Urinary bladder (tissue), 4 donors: ENCODE measurements around the gene C1orf226. TPM values are rescaled to one million over a fixed set of nuclear protein-coding genes. Genes with fewer than 3 reads are reported as not detected.

Experiments
- DNase-seq: peaks from one replicate; pipeline ENCODE4 v3.0.0-alpha.2; 2015; ENCODE audit errors: extremely low spot score
- H3K27ac ChIP-seq: one replicate; pipeline ENCODE4 v1.5.1; 2013; ENCODE audit warnings: low read depth, mild to moderate bottlenecking, moderate library complexity
- H3K36me3 ChIP-seq: one replicate; pipeline ENCODE4 v1.6.1; 2013; ENCODE audit warnings: mild to moderate bottlenecking, moderate library complexity; ENCODE audit not compliant: insufficient read depth
- H3K4me1 ChIP-seq: one replicate; pipeline ENCODE4 v1.6.1; 2013; ENCODE audit warnings: mild to moderate bottlenecking, moderate library complexity; ENCODE audit not compliant: insufficient read depth
- H3K4me3 ChIP-seq: one replicate; pipeline ENCODE4 v1.5.1; 2013; ENCODE audit warnings: low read depth, low read length
- WGBS: extraction: QIAGEN DNeasy Blood & Tissue Kit; methylation state at CpG from one replicate; pipeline ENCODE4 v1.1.7; 2013; 5-methylcytosine and 5-hydroxymethylcytosine counted together
- polyA plus RNA-seq: library from polyadenylated mRNA; stranded (reverse); fragments of 200-250 nt; gene quantifications from one replicate; pipeline ENCODE4 v1.2.3, GENCODE V29; 2013
- total RNA-seq: library from RNA; depleted of rRNA; stranded (reverse); fragments of >200 nt; gene quantifications from one replicate; pipeline ENCODE4 v1.2.3, GENCODE V29; 2014
- donor health status: healthy with polysubstance abuse.
- donor health status: healthy.

The C1orf226 gene
- total and polyA plus RNA-seq, 2 donors, result 1.4 to 2.2 TPM

GRCh38 chr1:162384116-162384515 lies 2.6 kb downstream of the C1orf226 start:
- no peak overlapping the region for H3K27ac ChIP-seq
- no peaks in the 10 kb centered on the region for H3K36me3 ChIP-seq
- WGBS, result 96% methylated on average over 6 of the region's 6 CpGs
- DNase-seq, result no peak
- H3K4me3 ChIP-seq, result no peak overlapping the region
- H3K4me1 ChIP-seq, result no peaks in the 10 kb centered on the region

- no peak for DNase-seq
- no peaks in the 10 kb centered on the region for H3K4me1 ChIP-seq
- H3K36me3 ChIP-seq, result no peaks in the 10 kb centered on the region
- no peak overlapping the region for H3K27ac ChIP-seq
- WGBS, result 97% methylated on average over 10 of the region's 10 CpGs
- no peak overlapping the region for H3K4me3 ChIP-seq
Measured at GRCh38 chr1:162384601-162385279, 3.2 kb downstream of the C1orf226 start.

GRCh38 chr1:162385280-162385623 lies 3.7 kb downstream of the C1orf226 start:
- H3K27ac ChIP-seq, result no peak overlapping the region
- WGBS, result 90% methylated on average over 3 of the region's 3 CpGs
- no peak overlapping the region for H3K4me3 ChIP-seq
- H3K4me1 ChIP-seq, result no peaks in the 10 kb centered on the region
- no peak for DNase-seq
- H3K36me3 ChIP-seq, result no peaks in the 10 kb centered on the region

GRCh38 chr1:162385702-162386101 lies 4.2 kb downstream of the C1orf226 start:
- no peak overlapping the region for H3K27ac ChIP-seq
- H3K4me1 ChIP-seq, result no peaks in the 10 kb centered on the region
- 97% methylated on average over 3 of the region's 3 CpGs for WGBS
- H3K4me3 ChIP-seq, result no peak overlapping the region
- no peak for DNase-seq
- no peaks in the 10 kb centered on the region for H3K36me3 ChIP-seq

GRCh38 chr1:162386292-162387225 lies 5.0 kb downstream of the C1orf226 start:
- no peak overlapping the region for H3K27ac ChIP-seq

GRCh38 chr1:162387226-162388082 lies 5.9 kb downstream of the C1orf226 start:
- DNase-seq, result no peak
- Histone ChIP-seq H3K36me3 (no peaks in the 10 kb centered on the region), H3K4me3 (no peak overlapping the region), H3K27ac (no peak overlapping the region), H3K4me1 (no peaks in the 10 kb centered on the region)
- 75% methylated on average over 20 of the region's 20 CpGs for WGBS

More at GRCh38 chr1:162386292-162387225, 5.0 kb downstream of the C1orf226 start:
- H3K4me1 ChIP-seq, result no peaks in the 10 kb centered on the region
- H3K4me3 ChIP-seq, result no peak overlapping the region
- 83% methylated on average over 8 of the region's 8 CpGs for WGBS
- DNase-seq, result no peak
- no peaks in the 10 kb centered on the region for H3K36me3 ChIP-seq

GRCh38 chr1:162388083-162388594 lies 6.6 kb downstream of the C1orf226 start:
- no peak overlapping the region for H3K27ac ChIP-seq

GRCh38 chr1:162388615-162389014 lies 7.1 kb downstream of the C1orf226 start:
- no peak for DNase-seq
- no peak overlapping the region for H3K4me3 ChIP-seq
- 91% methylated on average over 5 of the region's 5 CpGs for WGBS
- H3K36me3 ChIP-seq, result no peaks in the 10 kb centered on the region
- H3K4me1 ChIP-seq, result no peaks in the 10 kb centered on the region
- H3K27ac ChIP-seq, result no peak overlapping the region

More at GRCh38 chr1:162388083-162388594, 6.6 kb downstream of the C1orf226 start:
- 87% methylated on average over 8 of the region's 8 CpGs for WGBS
- DNase-seq, result no peak
- Histone ChIP-seq H3K4me3 (no peak overlapping the region), H3K4me1 (no peaks in the 10 kb centered on the region), H3K36me3 (no peaks in the 10 kb centered on the region)

GRCh38 chr1:162389021-162389818 lies 7.7 kb downstream of the C1orf226 start:
- Histone ChIP-seq H3K4me1 (no peaks in the 10 kb centered on the region), H3K36me3 (no peaks in the 10 kb centered on the region), H3K27ac (no peak overlapping the region), H3K4me3 (no peak overlapping the region)
- DNase-seq, result no peak
- WGBS, result 38% methylated on average over 11 of the region's 11 CpGs

- no peak overlapping the region for H3K4me3 ChIP-seq
- H3K4me1 ChIP-seq, result no peaks in the 10 kb centered on the region
- DNase-seq, result no peak
- H3K36me3 ChIP-seq, result no peaks in the 10 kb centered on the region
- no peak overlapping the region for H3K27ac ChIP-seq
- WGBS, result 72% methylated on average over 9 of the region's 9 CpGs
Measured at GRCh38 chr1:162389971-162390370, 8.4 kb downstream of the C1orf226 start.

GRCh38 chr1:162390396-162391185 lies 9.1 kb downstream of the C1orf226 start:
- H3K27ac ChIP-seq, result no peak overlapping the region
- no peak overlapping the region for H3K4me3 ChIP-seq
- WGBS, result 80% methylated on average over 15 of the region's 15 CpGs
- no peak for DNase-seq
- no peaks in the 10 kb centered on the region for H3K36me3 ChIP-seq
- no peaks in the 10 kb centered on the region for H3K4me1 ChIP-seq
